Left renal cortex interstitium (tissue), 4 donors: ENCODE data around the gene MUS81. TPM values are rescaled to one million over a fixed set of nuclear protein-coding genes. Genes with fewer than 3 reads are reported as not detected.

Experiments used
- DNase-seq, 4 donors: peaks; one replicate each; pipeline ENCODE4 v3.0.0-alpha.2; 2013; ENCODE audit warnings: low read depth in 4 of 4, low spot score in 2 of 4, missing footprints in 1 of 4
- polyA plus RNA-seq, 4 donors: library from polyadenylated mRNA; unstranded; fragments of 120-200 nt; gene quantifications; one replicate each; pipeline ENCODE4 v1.2.1, GENCODE V29; 2013; ENCODE audit not compliant: insufficient read length in 4 of 4

Gene MUS81
- polyA plus RNA-seq, 4 donors, result 41.7 to 67.3 (median 55.7) TPM

DNA sequence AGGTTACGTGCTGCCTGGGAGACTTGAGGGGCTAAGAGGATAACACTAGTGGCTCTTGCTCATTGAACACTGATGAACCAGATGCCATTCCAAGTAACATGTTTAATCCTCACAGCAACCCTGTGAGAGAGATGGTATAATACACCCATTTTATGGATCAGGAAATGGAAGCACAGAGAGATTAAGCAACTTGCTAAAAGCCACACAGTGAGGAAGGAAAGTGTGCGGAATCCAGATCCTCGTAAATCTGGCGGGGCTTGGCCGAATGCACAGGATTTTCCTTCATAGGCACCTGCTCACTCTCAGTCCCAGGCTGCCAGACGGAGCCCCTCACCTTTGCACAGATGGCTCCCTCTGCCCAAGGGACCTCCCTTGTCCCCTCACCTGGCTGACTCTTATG lies 47.6 kb downstream of the MUS81 start:
- no peak for DNase-seq

DNA sequence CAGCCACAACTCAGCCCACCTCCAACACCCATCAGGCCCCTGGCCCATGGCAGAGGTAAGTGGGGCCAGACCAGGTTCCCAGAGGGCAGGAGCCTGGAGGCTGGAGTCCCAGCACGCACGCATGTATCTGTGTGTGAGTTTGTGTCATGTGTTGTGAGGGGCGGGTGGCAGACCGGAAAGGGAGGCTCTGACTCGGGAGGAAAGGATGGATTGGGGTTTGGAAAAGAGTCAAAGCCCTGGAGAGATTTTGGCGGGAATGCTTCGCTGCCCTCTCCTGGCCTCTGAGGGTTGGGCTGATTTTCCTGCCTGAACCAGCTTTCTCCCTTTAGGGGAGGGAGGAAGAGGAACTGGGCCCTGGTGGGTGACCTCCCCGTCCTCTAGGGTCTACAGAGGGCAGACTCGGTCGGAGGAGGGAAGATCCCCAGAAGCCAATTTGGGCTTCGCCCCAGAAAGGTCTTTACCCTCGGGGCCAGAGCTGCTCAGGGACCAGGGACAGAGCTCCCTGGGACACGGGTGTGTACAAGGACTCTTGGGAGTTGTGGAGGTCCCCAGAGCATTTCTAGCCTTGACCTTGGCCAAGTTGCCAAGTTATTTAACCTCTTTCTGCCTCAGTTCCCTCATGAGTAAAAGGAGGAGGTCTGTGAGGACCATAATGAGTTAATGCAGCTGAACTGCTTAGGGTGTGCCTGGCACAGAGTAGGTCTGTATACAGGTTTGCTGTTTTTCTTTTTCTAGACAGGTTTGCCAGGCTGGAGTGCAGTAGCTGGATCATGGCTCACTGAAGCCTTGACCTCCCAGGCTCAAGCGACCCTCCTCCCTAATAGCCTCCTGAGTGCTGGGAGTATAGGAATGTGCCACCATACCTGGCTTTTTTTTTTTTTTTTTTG lies 51.7 kb downstream of the MUS81 start:
- no peak for DNase-seq

DNA sequence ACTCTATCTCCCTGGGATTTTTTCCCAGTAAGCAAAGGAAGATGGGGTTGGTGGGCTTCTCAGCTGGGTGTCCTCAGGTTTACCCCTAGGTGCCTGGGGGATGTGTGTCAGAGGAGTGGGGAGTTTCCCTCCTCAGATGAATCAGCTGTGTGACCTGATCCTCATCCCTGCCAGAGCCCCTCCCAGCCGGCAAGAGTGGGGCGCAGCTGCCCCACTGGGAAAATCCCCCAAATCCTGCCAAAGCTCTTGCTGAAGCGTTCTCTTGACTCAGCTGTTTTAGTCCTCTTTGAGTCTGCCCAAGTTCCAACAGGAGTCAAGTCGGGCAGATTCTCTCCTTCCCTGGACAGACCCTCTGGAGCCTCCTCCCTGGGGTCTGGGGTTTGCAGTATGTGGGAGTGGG lies 52.6 kb downstream of the MUS81 start:
- no peak for DNase-seq

DNA sequence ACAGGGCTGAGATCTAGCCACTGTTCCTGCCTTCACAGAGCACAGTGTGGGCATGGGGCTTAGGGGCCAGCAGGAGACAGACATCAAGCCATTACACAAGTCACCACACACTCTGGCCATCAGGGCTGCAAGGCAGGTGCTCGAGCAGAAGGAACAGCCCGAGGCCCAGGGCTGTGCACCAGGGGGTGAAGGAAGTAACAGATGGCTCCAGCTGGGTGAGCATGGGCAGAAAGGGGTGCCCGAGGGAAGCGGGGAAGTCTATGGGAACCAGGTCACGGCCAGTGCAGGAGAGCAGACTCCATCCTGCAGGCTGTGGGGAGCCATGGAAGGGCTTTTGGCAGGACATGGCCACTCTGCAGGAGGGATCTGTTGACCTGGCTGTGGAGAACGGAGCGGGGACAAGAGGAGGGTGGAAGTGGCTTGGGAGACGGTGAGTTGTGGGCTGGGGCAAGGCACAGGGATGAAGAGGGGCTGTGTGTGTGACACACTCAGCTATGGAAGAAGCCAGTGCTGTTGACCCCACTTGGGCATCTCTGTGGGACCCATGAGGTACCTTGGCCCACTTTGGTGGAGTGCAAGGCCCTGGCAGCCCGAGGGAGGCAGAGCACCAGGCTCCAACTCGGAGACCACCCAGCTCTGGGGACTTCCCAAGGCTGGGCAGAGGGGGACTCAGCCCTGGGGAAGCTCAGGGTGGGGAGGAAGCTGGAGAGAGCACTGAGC lies 55.0 kb downstream of the MUS81 start:
- no peak for DNase-seq

DNA sequence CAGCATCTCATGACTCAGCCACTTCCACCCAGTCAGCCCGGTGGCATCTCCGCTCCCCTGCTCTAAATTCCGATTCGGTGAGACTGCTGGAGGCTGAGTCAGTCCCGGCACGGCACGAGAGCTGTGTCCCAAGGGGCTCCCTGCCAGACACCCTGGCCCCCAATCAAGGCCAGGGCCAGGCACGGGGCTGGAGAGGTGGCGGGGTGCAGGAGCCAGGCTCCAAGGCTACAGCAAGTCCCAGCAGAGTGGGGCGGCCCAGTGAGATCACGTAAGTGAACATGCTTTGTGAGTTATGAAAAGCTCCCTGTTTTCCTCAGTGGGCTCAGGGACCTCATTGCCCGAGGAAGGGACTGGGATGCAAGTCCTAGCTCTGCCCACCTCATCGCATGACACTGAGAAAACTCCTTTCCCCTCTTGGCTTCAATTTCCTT lies 55.6 kb downstream of the MUS81 start:
- DNase-seq, result no peak

Other genes starting within 250 kb of the MUS81 start
- gene MAP3K11, start 246.2 kb upstream of the MUS81 start, polyA plus RNA-seq, result 10 to 100 TPM; 35.2 to 54.0 (median 45.5) TPM
- gene PCNX3, start 244.7 kb upstream of the MUS81 start, polyA plus RNA-seq, result 10 to 100 TPM; 22.4 to 43.0 (median 34.9) TPM
- 10 to 100 TPM; 23.2 to 46.3 (median 31.4) TPM for gene SIPA1, start 222.3 kb upstream of the MUS81 start, polyA plus RNA-seq
- gene RELA, start 197.5 kb upstream of the MUS81 start, polyA plus RNA-seq, result 10 to 100 TPM; 45.0 to 63.4 (median 56.9) TPM
- 10 to 100 TPM; 68.5 to 80.9 (median 80.1) TPM for gene KAT5, start 148.2 kb upstream of the MUS81 start, polyA plus RNA-seq
- 10 to 100 TPM; 31.9 to 62.5 (median 53.3) TPM for gene RNASEH2C, start 139.6 kb upstream of the MUS81 start, polyA plus RNA-seq
- gene AP5B1, start 79.5 kb upstream of the MUS81 start, polyA plus RNA-seq, result 10 to 100 TPM in 1 of 4 donors, 1 to 10 TPM in 3; 6.0 to 11.8 (median 8.5) TPM
- gene OVOL1, start 73.4 kb upstream of the MUS81 start, polyA plus RNA-seq, result 10 to 100 TPM in 3 of 4 donors, 1 to 10 TPM in 1; 9.2 to 16.6 (median 13.4) TPM
- 1 to 10 TPM; 1.4 to 4.9 (median 2.5) TPM for gene SNX32, start 26.5 kb upstream of the MUS81 start, polyA plus RNA-seq
- gene CFL1, start 2.3 kb upstream of the MUS81 start, polyA plus RNA-seq, result 100 to 1,000 TPM; 733 to 901 (median 785) TPM
- 100 to 1,000 TPM in 3 of 4 donors, 10 to 100 TPM in 1; 96.5 to 170 (median 123) TPM for gene EFEMP2, start 12.4 kb downstream of the MUS81 start, polyA plus RNA-seq
- gene CTSW, start 19.4 kb downstream of the MUS81 start, polyA plus RNA-seq, result 1 to 10 TPM in 3 of 4 donors, under 1 TPM in 1; 0.77 to 1.6 (median 1.3) TPM
- 100 to 1,000 TPM in 1 of 4 donors, 10 to 100 TPM in 3; 91.1 to 106 (median 96.7) TPM for gene FIBP, start 28.0 kb downstream of the MUS81 start, polyA plus RNA-seq
- 10 to 100 TPM in 2 of 4 donors, 1 to 10 TPM in 2; 7.6 to 19.9 (median 11.7) TPM for gene CCDC85B, start 30.2 kb downstream of the MUS81 start, polyA plus RNA-seq
- under 1 TPM; 0.11 to 0.30 (median 0.18) TPM for gene FOSL1, start 40.0 kb downstream of the MUS81 start, polyA plus RNA-seq
- 10 to 100 TPM; 31.8 to 49.9 (median 41.7) TPM for gene C11orf68, start 58.6 kb downstream of the MUS81 start, polyA plus RNA-seq
- gene DRAP1, start 59.0 kb downstream of the MUS81 start, polyA plus RNA-seq, result 100 to 1,000 TPM in 2 of 4 donors, 10 to 100 TPM in 2; 73.3 to 131 (median 95.7) TPM
- under 1 TPM in 1 of 4 donors, not detected in 3; 0.52 TPM for gene TSGA10IP, start 85.0 kb downstream of the MUS81 start, polyA plus RNA-seq
- gene SART1, start 101.3 kb downstream of the MUS81 start, polyA plus RNA-seq, result 10 to 100 TPM; 45.3 to 57.6 (median 52.4) TPM
- 10 to 100 TPM; 25.3 to 32.7 (median 28.4) TPM for gene EIF1AD, start 141.7 kb downstream of the MUS81 start, polyA plus RNA-seq
- gene BANF1, start 142.1 kb downstream of the MUS81 start, polyA plus RNA-seq, result 100 to 1,000 TPM; 218 to 315 (median 264) TPM
- gene CST6, start 151.6 kb downstream of the MUS81 start, polyA plus RNA-seq, result not detected
- gene CATSPER1, start 166.0 kb downstream of the MUS81 start, polyA plus RNA-seq, result not detected
- 1 to 10 TPM; 3.7 to 8.6 (median 5.9) TPM for gene GAL3ST3, start 188.7 kb downstream of the MUS81 start, polyA plus RNA-seq
- gene SF3B2, start 191.9 kb downstream of the MUS81 start, polyA plus RNA-seq, result 100 to 1,000 TPM; 221 to 254 (median 237) TPM
- gene PACS1, start 209.8 kb downstream of the MUS81 start, polyA plus RNA-seq, result 10 to 100 TPM; 38.5 to 57.0 (median 50.4) TPM